Measurements from ENCODE around the gene SLC35F3.
A peak's percentile ranks its signal among the peaks of the same experiment; 100 is the strongest.

The SLC35F3 gene

GRCh38 chr1:233912909-233913308 lies 8.4 kb downstream of the SLC35F3 start:
- no peak for DNase-seq

- DNase-seq = no peak
Observed at GRCh38 chr1:233916706-233917105, 12.2 kb downstream of the SLC35F3 start.

GRCh38 chr1:233919786-233920185 lies 15.3 kb downstream of the SLC35F3 start:
- no peak for DNase-seq

GRCh38 chr1:233928123-233928522 lies 23.6 kb downstream of the SLC35F3 start:
- DNase-seq = no peak

- no peak for DNase-seq
Observed at GRCh38 chr1:233933339-233933738, 28.9 kb downstream of the SLC35F3 start.

GRCh38 chr1:233935297-233935868 lies 30.9 kb downstream of the SLC35F3 start:
- no peak for DNase-seq

- DNase-seq = no peak
Observed at GRCh38 chr1:233936422-233936821, 31.9 kb downstream of the SLC35F3 start.

GRCh38 chr1:233936842-233937241 lies 32.4 kb downstream of the SLC35F3 start:
- no peak for DNase-seq

GRCh38 chr1:233938476-233938875 lies 34.0 kb downstream of the SLC35F3 start:
- DNase-seq = no peak

GRCh38 chr1:233939451-233939850 lies 35.0 kb downstream of the SLC35F3 start:
- DNase-seq = no peak

- DNase-seq = no peak
Observed at GRCh38 chr1:233940908-233941307, 36.4 kb downstream of the SLC35F3 start.

- no peak for DNase-seq
Observed at GRCh38 chr1:233944601-233945000, 40.1 kb downstream of the SLC35F3 start.

- peak; percentile 2 for DNase-seq
Observed at GRCh38 chr1:233945573-233945972, 41.1 kb downstream of the SLC35F3 start.

- DNase-seq = no peak
Observed at GRCh38 chr1:233945979-233946378, 41.5 kb downstream of the SLC35F3 start.

GRCh38 chr1:233946724-233947123 lies 42.2 kb downstream of the SLC35F3 start:
- DNase-seq = no peak

GRCh38 chr1:233951804-233952203 lies 47.3 kb downstream of the SLC35F3 start:
- DNase-seq = no peak

- no peak for DNase-seq
Observed at GRCh38 chr1:233957691-233958090, 53.2 kb downstream of the SLC35F3 start.

- no peak for DNase-seq
Observed at GRCh38 chr1:233959102-233959501, 54.6 kb downstream of the SLC35F3 start.

GRCh38 chr1:233959971-233960370 lies 55.5 kb downstream of the SLC35F3 start:
- DNase-seq = no peak

- no peak for DNase-seq
Observed at GRCh38 chr1:233960386-233960785, 55.9 kb downstream of the SLC35F3 start.

GRCh38 chr1:233962878-233963277 lies 58.4 kb downstream of the SLC35F3 start:
- DNase-seq = no peak

- no peak for DNase-seq
Observed at GRCh38 chr1:233965856-233966255, 61.4 kb downstream of the SLC35F3 start.

- no peak for DNase-seq
Observed at GRCh38 chr1:233971753-233972152, 67.3 kb downstream of the SLC35F3 start.

GRCh38 chr1:233972563-233972950 lies 68.1 kb downstream of the SLC35F3 start:
- no peak for DNase-seq

- no peak for DNase-seq
Observed at GRCh38 chr1:233972951-233973635, 68.6 kb downstream of the SLC35F3 start.
